Measurements from ENCODE around the gene WDFY4. TPM values are rescaled to one million over a fixed set of nuclear protein-coding genes. Genes with fewer than 3 reads are reported as not detected.

Gene WDFY4
- total RNA-seq, 4 donors from 2014 or later = 0.61 to 3.8 (median 0.88) TPM

DNA sequence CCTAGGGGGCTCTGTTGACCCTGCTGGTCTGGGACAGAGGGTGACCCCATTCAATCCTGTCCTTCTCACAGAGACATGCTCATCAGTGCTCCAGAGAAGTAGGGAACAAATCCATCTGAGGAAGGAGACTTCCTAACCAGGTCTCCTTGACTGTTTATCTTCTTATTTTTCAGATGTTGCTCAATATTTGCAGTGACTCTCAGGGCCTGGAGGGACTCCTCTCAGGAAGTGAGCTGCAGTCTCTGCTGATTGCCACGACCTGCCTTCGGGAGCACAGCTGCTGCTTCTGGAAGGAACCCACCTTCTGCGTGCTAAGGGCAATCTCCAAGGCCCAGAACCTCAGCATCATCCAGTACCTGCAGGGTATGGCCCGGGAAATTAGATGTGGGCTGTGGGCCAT, 41.0 kb downstream of the WDFY4 start:
- Histone ChIP-seq H3K27me3 (peaks cover 0 to 8% (median 0%) of the 10 kb centered on the region in 4 donors), H3K4me1 (peaks cover 0 to 9% (median 0%) of the 10 kb centered on the region in 3 donors), H3K4me3 (no peak overlapping the region), H3K36me3 (no peaks in the 10 kb centered on the region), H3K27ac (no peak overlapping the region), H3K9me3 (no peaks in the 10 kb centered on the region)
- WGBS, 2 donors = 29 to 44% methylated on average over 1 to 3 of the region's 4 CpGs
- no peak for DNase-seq
- intact Hi-C loops (cut with DNase I) = no loop called here
- TF ChIP-seq POLR2A (IDR thresholded peaks at IDR 0.05) = no peak
- TF ChIP-seq CTCF (IDR thresholded peaks at IDR 0.05) = no peak

- Histone ChIP-seq H3K9me3 (no peaks in the 10 kb centered on the region), H3K4me3 (no peak overlapping the region), H3K27me3 (peaks cover 0 to 8% (median 0%) of the 10 kb centered on the region in 4 donors), H3K27ac (no peak overlapping the region), H3K4me1 (peaks cover 0 to 9% (median 0%) of the 10 kb centered on the region in 3 donors), H3K36me3 (no peaks in the 10 kb centered on the region)
- DNase-seq = no peak
- intact Hi-C loops (cut with DNase I) = no loop called here
- no peak for TF ChIP-seq CTCF (IDR thresholded peaks at IDR 0.05)
- TF ChIP-seq POLR2A (IDR thresholded peaks at IDR 0.05) = no peak
- 60 to 65% methylated on average over 2 to 3 of the region's 3 CpGs for WGBS, 2 donors
These were observed 43.2 kb downstream of the WDFY4 start for GRCh38 chr10:48727866-48728265.

GRCh38 chr10:48729222-48729621, 44.5 kb downstream of the WDFY4 start:
- no peak for TF ChIP-seq CTCF (IDR thresholded peaks at IDR 0.05)
- no peak for TF ChIP-seq POLR2A (IDR thresholded peaks at IDR 0.05)
- intact Hi-C loops (cut with DNase I) = no loop called here
- no peak for DNase-seq
- H3K36me3 ChIP-seq = no peaks in the 10 kb centered on the region
- 88 to 94% methylated on average over 4 of the region's 5 CpGs for WGBS, 2 donors
- H3K27me3 ChIP-seq = peaks cover 0 to 8% (median 0%) of the 10 kb centered on the region in 4 donors
- H3K27ac ChIP-seq = no peak overlapping the region
- H3K4me3 ChIP-seq = no peak overlapping the region
- H3K4me1 ChIP-seq = peaks cover 0 to 9% (median 0%) of the 10 kb centered on the region in 3 donors
- H3K9me3 ChIP-seq = no peaks in the 10 kb centered on the region

GRCh38 chr10:48729941-48730457, 45.3 kb downstream of the WDFY4 start:
- TF ChIP-seq CTCF (IDR thresholded peaks at IDR 0.05) (no peak), POLR2A (IDR thresholded peaks at IDR 0.05) (no peak)
- Histone ChIP-seq H3K9me3 (no peaks in the 10 kb centered on the region), H3K4me3 (no peak overlapping the region), H3K36me3 (no peaks in the 10 kb centered on the region), H3K27ac (no peak overlapping the region), H3K27me3 (peaks cover 0 to 8% (median 0%) of the 10 kb centered on the region in 4 donors), H3K4me1 (peaks cover 0 to 9% (median 0%) of the 10 kb centered on the region in 3 donors)
- DNase-seq = no peak
- intact Hi-C loops (cut with DNase I) = no loop called here
- 64 to 80% methylated on average over 1 to 2 of the region's 3 CpGs for WGBS, 2 donors

DNA sequence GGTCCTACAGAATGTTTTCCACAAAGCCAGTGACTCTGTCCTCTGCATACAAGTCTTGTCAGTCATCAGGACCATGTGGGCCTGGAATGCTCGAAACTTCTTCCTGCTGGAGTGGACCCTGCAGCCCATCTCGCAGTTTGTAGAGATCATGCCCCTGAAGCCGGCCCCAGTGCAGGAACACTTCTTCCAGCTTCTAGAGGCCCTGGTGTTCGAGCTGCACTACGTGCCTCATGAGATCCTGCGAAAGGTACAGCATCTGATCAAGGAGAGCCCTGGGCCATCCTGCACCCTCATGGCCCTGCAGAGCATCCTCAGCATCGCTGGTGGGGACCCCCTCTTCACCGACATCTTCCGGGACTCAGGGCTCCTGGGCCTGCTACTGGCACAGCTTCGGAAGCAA, 46.5 kb downstream of the WDFY4 start:
- intact Hi-C loops (cut with DNase I) = no loop called here
- Histone ChIP-seq H3K9me3 (no peaks in the 10 kb centered on the region), H3K4me1 (peaks cover 0 to 1% (median 0%) of the 10 kb centered on the region in 3 donors), H3K36me3 (no peaks in the 10 kb centered on the region), H3K27ac (no peak overlapping the region), H3K27me3 (peaks cover 0 to 8% (median 0%) of the 10 kb centered on the region in 4 donors), H3K4me3 (no peak overlapping the region)
- WGBS, 2 donors = 83 to 92% methylated on average over 5 to 6 of the region's 10 CpGs
- TF ChIP-seq POLR2A (IDR thresholded peaks at IDR 0.05) (no peak), CTCF (IDR thresholded peaks at IDR 0.05) (no peak)
- DNase-seq = no peak
